RWPE1 (cell line): ENCODE measurements around the gene TBL1Y.

Source experiments
- CTCF ChIA-PET: fragments of 350-600 bp; sonication (Branson Sonifier 250); formaldehyde crosslinking; extraction: SDS; loops from one replicate; lab custom pipeline; 2021; lab: Yijun Ruan, JAX
- POLR2A ChIA-PET: fragments of 400-600 bp; formaldehyde crosslinking; extraction: SDS; loops from one replicate; lab custom pipeline; 2020; ENCODE audit warnings: antibody characterized with exemption; ENCODE audit not compliant: low non-redundant PET; lab: Yijun Ruan, JAX
- DNase-seq: peaks from one replicate; pipeline ENCODE4 v3.0.0; 2012; ENCODE audit warnings: low spot score
- H3K27ac ChIP-seq: fragments of 450-650 bp; 2 replicates; pipeline ENCODE4 v1.5.1; 2017
- TF ChIP-seq, protein P1 (sequence below): fragments of 450-650 bp; conservative IDR thresholded peaks from 2 replicates; pipeline ENCODE4 v1.5.1; 2017; ENCODE audit warnings: low read depth, mild to moderate bottlenecking

TBL1Y gene

DNA sequence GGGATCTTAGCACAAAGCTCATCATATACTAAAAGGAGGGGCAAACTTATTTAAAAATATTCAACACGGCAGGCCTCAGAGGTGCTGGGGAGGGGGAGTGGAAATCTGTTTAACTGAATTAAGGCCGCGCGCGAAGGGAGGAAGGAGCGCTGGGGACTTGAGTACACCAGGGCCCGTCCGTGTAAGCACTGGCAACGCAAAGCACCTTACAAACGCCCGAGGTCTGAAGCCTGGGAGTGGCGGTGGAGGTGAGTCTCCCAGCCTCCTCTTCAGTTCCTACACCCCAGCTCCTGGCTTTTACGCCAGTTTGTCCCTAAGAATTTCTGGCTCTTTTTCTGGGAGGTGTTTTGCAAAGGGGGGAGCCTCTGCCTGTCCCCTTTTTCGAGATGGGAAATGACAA is 641 bp upstream of the TBL1Y start:
- CTCF ChIA-PET, result no interaction called here
- POLR2A ChIA-PET, result no interaction called here
- H3K27ac ChIP-seq, result no peak overlapping the region
- no peak for DNase-seq
- TF ChIP-seq, protein P1, sequence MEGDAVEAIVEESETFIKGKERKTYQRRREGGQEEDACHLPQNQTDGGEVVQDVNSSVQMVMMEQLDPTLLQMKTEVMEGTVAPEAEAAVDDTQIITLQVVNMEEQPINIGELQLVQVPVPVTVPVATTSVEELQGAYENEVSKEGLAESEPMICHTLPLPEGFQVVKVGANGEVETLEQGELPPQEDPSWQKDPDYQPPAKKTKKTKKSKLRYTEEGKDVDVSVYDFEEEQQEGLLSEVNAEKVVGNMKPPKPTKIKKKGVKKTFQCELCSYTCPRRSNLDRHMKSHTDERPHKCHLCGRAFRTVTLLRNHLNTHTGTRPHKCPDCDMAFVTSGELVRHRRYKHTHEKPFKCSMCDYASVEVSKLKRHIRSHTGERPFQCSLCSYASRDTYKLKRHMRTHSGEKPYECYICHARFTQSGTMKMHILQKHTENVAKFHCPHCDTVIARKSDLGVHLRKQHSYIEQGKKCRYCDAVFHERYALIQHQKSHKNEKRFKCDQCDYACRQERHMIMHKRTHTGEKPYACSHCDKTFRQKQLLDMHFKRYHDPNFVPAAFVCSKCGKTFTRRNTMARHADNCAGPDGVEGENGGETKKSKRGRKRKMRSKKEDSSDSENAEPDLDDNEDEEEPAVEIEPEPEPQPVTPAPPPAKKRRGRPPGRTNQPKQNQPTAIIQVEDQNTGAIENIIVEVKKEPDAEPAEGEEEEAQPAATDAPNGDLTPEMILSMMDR, result no peak

DNA sequence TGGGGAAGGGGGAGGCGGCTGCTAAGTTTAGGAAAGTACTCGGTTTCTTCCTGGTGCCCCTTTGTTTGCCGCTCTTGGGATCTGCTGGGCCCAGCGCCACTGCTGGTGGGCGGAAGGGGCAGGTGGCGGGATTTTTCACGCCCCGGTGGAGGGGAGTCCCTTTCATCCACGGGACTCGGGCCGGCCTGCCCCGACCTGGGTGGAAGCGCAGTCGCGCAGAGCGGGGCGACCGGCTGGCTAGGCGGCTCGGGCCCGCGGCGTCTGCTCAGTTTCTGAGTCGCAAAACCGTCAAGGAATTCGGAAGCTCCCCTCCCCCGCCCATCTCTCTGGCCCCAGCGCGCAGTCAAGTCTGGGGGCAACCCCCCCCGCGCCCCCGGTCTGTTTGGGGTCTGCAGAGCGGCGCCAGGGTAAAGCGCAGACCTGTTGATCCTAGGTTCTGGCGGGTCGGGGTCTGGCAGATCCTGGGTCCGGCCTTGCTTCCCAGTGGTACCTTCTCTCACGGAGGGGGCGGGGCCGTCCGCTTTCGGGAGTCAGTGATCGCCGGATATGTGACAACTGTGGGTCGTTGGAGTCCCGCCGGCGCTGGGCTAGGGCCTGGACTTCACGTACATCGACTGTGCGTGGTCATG is 870 bp downstream of the TBL1Y start, which contains the start of gene AMELY:
TSS of gene AMELY (minus strand) at position 500 of the 629 bp plus-strand sequence. CDS start 39,144 bp downstream, outside the sequence.
- no peak within 1 kb of the TSS for H3K27ac ChIP-seq
- TF ChIP-seq, protein P1, result no peak
- DNase-seq, result no peak
- ChIA-PET CTCF (no interaction called here), POLR2A (no interaction called here)

DNA sequence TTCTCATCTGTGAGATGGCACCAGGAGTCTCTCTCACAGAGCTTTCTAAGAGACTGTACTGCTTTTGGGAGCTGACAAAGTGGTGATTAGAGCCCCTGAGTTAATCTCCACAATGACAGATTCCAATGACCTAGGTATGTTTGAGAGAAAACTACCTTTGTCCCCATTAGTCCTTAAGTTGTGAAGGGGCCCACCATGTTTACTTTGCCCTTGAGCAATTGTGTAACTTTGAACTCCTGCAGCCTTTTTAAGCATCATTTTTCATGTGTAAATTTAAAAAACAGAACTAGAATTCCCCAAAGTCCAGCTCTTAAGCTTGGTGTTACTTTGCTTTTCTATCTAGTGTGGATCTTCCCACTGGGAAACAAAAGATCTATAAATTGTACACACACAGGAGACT is 2.9 kb downstream of the TBL1Y start:
- TF ChIP-seq, protein P1, result no peak
- POLR2A ChIA-PET, result no interaction called here
- no peak overlapping the region for H3K27ac ChIP-seq
- CTCF ChIA-PET, result no interaction called here
- no peak for DNase-seq

DNA sequence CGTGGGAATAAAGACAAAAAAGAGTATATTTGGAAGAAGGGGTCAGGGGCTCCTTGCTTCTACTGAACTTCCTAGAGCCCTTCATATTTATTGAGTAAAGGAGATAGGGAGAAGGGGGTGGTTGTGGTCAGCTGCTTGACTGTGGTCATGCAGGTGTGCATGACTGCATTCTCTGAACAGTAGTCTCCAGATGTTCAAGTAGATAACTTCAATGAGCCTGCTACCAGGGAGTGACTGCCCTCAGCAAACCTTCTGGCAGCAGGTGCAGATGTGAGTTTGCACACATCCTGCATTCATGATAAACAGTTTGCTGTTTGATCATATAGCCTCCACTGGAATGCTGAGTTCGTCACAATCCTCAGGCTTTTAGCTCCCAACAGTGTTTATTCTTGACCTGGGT is 10.6 kb downstream of the TBL1Y start:
- TF ChIP-seq, protein P1, result no peak
- ChIA-PET CTCF (no interaction called here), POLR2A (no interaction called here)
- no peak for DNase-seq
- H3K27ac ChIP-seq, result no peak overlapping the region

DNA sequence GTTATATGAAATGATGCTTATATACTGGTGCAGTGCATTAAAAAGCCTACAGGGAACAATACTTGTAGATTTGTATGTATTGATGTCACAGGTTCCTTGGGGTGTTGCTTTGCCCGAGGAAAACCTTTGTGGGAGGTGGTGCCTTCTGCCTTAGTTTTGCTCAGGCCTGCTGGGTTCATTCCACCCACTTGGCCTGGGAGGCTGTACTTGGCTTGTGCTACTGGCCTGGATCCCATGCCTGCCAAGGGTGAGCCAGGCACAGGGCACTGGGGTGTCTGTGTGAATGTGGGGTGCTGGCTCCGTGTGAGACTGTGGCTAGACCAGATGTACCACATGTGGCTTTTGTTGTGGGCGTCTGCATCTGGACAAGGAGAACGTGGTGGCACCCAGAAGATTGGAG is 17.8 kb downstream of the TBL1Y start:
- no peak for DNase-seq
- no peak overlapping the region for H3K27ac ChIP-seq
- TF ChIP-seq, protein P1, result no peak
- CTCF ChIA-PET, result no interaction called here
- POLR2A ChIA-PET, result no interaction called here

DNA sequence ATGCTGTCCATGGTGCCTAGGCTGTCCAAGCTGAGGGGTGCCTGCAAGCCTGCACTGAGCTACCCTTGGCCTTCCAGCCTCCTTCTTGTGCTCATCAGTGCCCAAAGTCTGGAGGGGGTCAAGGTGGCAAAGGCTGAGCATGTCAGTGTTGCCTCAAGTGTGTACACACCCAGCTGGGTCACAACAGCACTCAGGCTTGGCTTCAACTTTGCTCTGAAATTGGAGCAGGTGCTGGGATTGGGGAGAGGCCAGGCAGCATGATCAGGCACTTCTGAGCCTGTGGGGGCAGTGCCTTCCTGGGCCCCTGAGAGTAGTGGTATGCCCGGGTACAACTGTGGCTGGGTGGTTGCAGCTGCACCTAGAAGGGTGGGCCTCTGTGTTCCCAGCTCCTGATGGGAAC is 18.7 kb downstream of the TBL1Y start:
- TF ChIP-seq, protein P1, result no peak
- H3K27ac ChIP-seq, result no peak overlapping the region
- CTCF ChIA-PET, result no interaction called here
- no peak for DNase-seq
- POLR2A ChIA-PET, result no interaction called here
